Retinal pigment epithelial cell (primary cell): Measurements from ENCODE around the gene KCNK15.

Source experiments
- DNase-seq: peaks from one replicate; pipeline ENCODE4 v3.0.0-alpha.2; 2010; ENCODE audit warnings: low read depth
- H3K4me3 ChIP-seq: 2 replicates; pipeline ENCODE4 v1.5.1; 2011; ENCODE audit warnings: mild to moderate bottlenecking, low read length, control low read depth, moderate library complexity
- CTCF ChIP-seq: conservative IDR thresholded peaks from 2 replicates; pipeline ENCODE4 v1.5.1; 2011; ENCODE audit warnings: low read depth, low read length, control low read depth, inconsistent platforms

Gene KCNK15

DNA sequence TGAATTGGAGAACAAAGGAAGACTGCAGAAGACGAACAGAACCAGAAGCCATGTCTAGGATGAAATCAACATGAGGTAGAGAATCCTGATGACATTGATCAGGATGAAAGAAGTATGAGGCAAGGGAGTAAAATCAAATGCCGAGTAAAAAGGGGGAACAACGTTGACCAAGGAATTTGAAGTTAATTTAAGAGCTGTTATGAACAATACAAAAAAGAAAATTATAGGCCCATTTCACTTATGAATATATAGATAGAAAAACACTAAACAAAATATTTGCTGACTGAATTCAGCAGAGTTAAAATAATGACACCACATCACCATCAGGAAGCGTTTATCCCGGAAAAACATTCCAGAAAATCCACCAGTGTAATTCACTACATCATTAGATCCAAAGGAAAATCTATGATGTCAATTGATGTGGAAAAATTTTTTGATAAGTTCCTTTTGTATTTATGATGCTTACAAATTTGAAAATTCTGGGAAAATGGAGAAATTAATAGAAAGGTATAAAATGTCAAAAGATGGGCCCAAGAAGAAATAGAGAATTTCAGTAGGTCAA, 38.6 kb upstream of the KCNK15 start:
- H3K4me3 ChIP-seq = no peak overlapping the region
- no peak for TF ChIP-seq CTCF
- no peak for DNase-seq

DNA sequence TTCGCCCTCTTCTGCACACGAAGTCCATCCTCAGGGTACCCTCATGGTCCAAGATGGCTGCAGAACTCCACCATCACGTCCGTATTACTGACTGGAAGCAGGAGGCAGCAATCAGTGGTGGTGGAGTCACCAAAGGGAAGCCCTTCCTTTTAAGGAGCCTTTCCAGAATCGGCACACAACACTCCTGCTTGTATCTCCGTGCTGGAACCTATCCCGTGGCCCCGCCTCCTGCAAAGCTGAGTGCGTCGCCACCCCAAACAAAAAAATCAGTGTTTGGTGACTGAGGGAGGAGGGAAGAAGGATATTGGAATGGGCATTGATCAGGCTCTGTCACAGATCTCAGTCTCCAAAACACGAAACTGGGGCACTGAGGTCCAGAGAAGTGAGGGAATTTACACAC, 36.3 kb upstream of the KCNK15 start:
- DNase-seq = no peak
- no peak overlapping the region for H3K4me3 ChIP-seq
- TF ChIP-seq CTCF = no peak

- DNase-seq = no peak
- H3K4me3 ChIP-seq = no peak overlapping the region
- TF ChIP-seq CTCF = no peak
These were observed 35.9 kb upstream of the KCNK15 start for GRCh38 chr20:44709797-44710196.

DNA sequence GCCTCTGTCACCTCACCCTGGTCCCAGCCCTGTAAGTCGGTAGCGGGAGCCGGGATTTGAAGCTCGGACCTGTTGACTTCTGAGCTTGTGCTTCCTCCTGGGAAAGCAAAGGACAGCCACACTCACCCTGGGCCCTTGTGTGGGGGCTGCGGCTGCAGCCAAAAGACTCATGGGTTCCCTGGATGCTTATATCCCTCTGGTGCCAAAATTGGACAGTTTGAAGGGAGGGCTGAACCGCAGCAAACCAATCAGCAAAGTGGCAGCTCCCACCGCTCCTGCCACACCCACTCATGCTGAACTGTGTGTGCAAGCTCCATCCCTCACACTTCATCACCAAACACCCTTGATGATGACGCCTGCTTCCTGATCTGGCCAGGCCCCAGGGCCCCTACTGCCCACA, 34.4 kb upstream of the KCNK15 start:
- TF ChIP-seq CTCF = no peak
- no peak overlapping the region for H3K4me3 ChIP-seq
- no peak for DNase-seq

GRCh38 chr20:44714102-44714700, 31.5 kb upstream of the KCNK15 start:
- no peak for TF ChIP-seq CTCF
- no peak for DNase-seq
- no peak overlapping the region for H3K4me3 ChIP-seq

GRCh38 chr20:44714701-44715498, 30.8 kb upstream of the KCNK15 start, which contains the start of gene CCN5:
TSS of gene CCN5 (plus strand) at chr20:44715369. CDS start at chr20:44715391, 22 bp downstream.
- H3K4me3 ChIP-seq = no peak within 1 kb of the TSS
- no peak for TF ChIP-seq CTCF
- DNase-seq = peak; percentile 80
